Ovary (tissue), 9 donors: ENCODE data around the gene YKT6. TPM values are rescaled to one million over a fixed set of nuclear protein-coding genes. Genes with fewer than 3 reads are reported as not detected.

Source experiments
- DNase-seq, 5 donors: peaks; one replicate each; pipeline ENCODE4 v3.0.0-alpha.2; 2019 to 2020
- H3K27ac ChIP-seq, 2 donors: fragments of 200-600 bp; one replicate each; pipeline versions ENCODE4 v1.5.1 to v1.8.0; 2019 to 2022
- H3K27me3 ChIP-seq: fragments of 200-600 bp; one replicate; pipeline ENCODE4 v1.8.0; 2022
- H3K36me3 ChIP-seq: fragments of 200-600 bp; sonication (generic); one replicate; pipeline ENCODE4 v1.5.1; 2019
- H3K4me1 ChIP-seq: one replicate; pipeline ENCODE4 v1.8.1; 2013; ENCODE audit warnings: mild to moderate bottlenecking, moderate library complexity; ENCODE audit not compliant: insufficient read depth
- H3K4me3 ChIP-seq: fragments of 200-600 bp; sonication (generic); one replicate; pipeline ENCODE4 v1.5.1; 2017
- H3K9me3 ChIP-seq, 2 donors: fragments of 200-600 bp in 1 of 2; sonication (generic) in 1 of 2; one replicate each; pipeline versions ENCODE4 v1.5.1 to v1.8.1; 2013 to 2019; ENCODE audit warnings: mild to moderate bottlenecking in 1 of 2, moderate library complexity in 1 of 2
- CTCF ChIP-seq, 3 donors: fragments of 450-650 bp in 2 of 3; fragments of 200-600 bp in 1 of 3; IDR thresholded peaks; one replicate each; pipeline versions ENCODE4 v1.5.1 to v1.8.0; 2016 to 2022; ENCODE audit warnings: antibody characterized with exemption in 3 of 3, mild to moderate bottlenecking in 1 of 3
- EP300 ChIP-seq: sonication (generic); formaldehyde crosslinking; IDR thresholded peaks from one replicate; pipeline ENCODE4 v1.6.1; 2017; ENCODE audit warnings: antibody characterized with exemption
- POLR2A ChIP-seq: fragments of 450-650 bp; IDR thresholded peaks from one replicate; pipeline ENCODE4 v1.6.1; 2017; ENCODE audit warnings: antibody characterized with exemption, mild to moderate bottlenecking, moderate library complexity
- WGBS, 3 donors: extraction: QIAGEN DNeasy Blood & Tissue Kit in 1 of 3; methylation state at CpG; one replicate each; pipeline versions ENCODE4 v1.1.5 to v1.1.7; 2013 to 2017; 5-methylcytosine and 5-hydroxymethylcytosine counted together
- intact Hi-C, 4 donors: fragments of 100-400 bp; cut with DNase I; formaldehyde crosslinking; loops; one replicate each; pipeline versions ENCODE4 v1.11.0 to v1.15.1; 2022 to 2023
- polyA plus RNA-seq, 2 donors: library from polyadenylated mRNA; stranded (reverse); fragments of 200-250 nt in 1 of 2; fragments of 350-450 nt in 1 of 2; fragmentation: Illumina TruSeq in 1 of 2; extraction: RNeasy Lipid Tissue Mini Kit (QIAGEN cat#74804) in 1 of 2; gene quantifications; one replicate each; pipeline ENCODE4 v1.2.3, GENCODE V29; 2013 to 2014
- total RNA-seq, 7 donors: library from RNA; depleted of rRNA in 2 of 7; stranded (reverse); fragments of >200 nt in 2 of 7; fragmentation: NEBNext Ultra II Directional in 3 of 7; extraction: Animal tissue kit (Norgen Biotek cat#: 25700) in 3 of 7; gene quantifications; one replicate each; pipeline versions ENCODE4 v1.1.0 to v1.2.4, GENCODE V29; 2016 to 2023
- donor health status: DM: no; HTN: no; CAD: no; lungs with moderate emphysema.
- donor health status: DM: no; HTN: no; CAD: no.
- donor health status: Bipolar disorder and iron deficiency.
- donor health status: DM: yes; HTN: yes; CAD: no.
- donor health status: DM: no; HTN: no; CAD: no.
- donor health status: DM: yes; HTN: yes; CAD: no.

The YKT6 gene
- total and polyA plus RNA-seq, 9 donors = 22.2 to 68.0 (median 40.5) TPM

- intact Hi-C loops = no loop called here
Measured at GRCh38 chr7:44256459-44256858, 55.7 kb downstream of the YKT6 start.

DNA sequence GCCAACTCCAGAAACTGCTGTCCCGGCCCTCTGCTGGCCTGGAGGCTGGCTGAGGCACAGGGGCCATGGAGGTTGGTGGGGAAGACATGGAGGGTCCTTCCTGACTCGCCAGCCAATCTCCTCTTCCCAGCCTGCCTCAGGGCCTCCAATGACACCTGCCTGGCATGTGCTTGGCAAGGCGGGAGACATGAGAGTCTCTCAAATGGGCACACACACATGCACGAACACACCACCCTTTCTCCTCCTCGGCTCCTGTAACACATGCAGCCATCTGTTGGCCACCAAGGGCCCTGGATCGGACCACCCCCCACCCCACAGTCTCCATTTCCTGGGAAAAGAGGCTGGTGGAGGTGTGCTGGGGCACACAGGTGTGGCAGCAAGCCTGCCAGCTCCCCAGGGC, 56.4 kb downstream of the YKT6 start:
- no peaks in the 10 kb centered on the region for H3K27me3 ChIP-seq
- H3K4me1 ChIP-seq = no peaks in the 10 kb centered on the region
- no peaks in the 10 kb centered on the region for H3K9me3 ChIP-seq
- TF ChIP-seq POLR2A (no peak), CTCF (IDR thresholded peaks at IDR 0.05) (no peak), EP300 (no peak)
- no peak for DNase-seq
- no peak overlapping the region for H3K4me3 ChIP-seq
- no peaks in the 10 kb centered on the region for H3K36me3 ChIP-seq
- H3K27ac ChIP-seq = peak overlapping the region in 1 of 2 donors; percentile 38
- 91 to 97% (median 97%) methylated on average over 6 of the region's 6 CpGs for WGBS, 3 donors
- intact Hi-C loops = no loop called here

More at GRCh38 chr7:44256459-44256858, 55.7 kb downstream of the YKT6 start:
- Histone ChIP-seq H3K27ac (no peak overlapping the region), H3K4me3 (no peak overlapping the region), H3K9me3 (no peaks in the 10 kb centered on the region), H3K4me1 (no peaks in the 10 kb centered on the region), H3K36me3 (no peaks in the 10 kb centered on the region), H3K27me3 (no peaks in the 10 kb centered on the region)
- TF ChIP-seq POLR2A (no peak), CTCF (IDR thresholded peaks at IDR 0.05) (no peak), EP300 (no peak)
- no peak for DNase-seq
- 63 to 88% (median 72%) methylated on average over 4 to 5 of the region's 5 CpGs for WGBS, 3 donors

DNA sequence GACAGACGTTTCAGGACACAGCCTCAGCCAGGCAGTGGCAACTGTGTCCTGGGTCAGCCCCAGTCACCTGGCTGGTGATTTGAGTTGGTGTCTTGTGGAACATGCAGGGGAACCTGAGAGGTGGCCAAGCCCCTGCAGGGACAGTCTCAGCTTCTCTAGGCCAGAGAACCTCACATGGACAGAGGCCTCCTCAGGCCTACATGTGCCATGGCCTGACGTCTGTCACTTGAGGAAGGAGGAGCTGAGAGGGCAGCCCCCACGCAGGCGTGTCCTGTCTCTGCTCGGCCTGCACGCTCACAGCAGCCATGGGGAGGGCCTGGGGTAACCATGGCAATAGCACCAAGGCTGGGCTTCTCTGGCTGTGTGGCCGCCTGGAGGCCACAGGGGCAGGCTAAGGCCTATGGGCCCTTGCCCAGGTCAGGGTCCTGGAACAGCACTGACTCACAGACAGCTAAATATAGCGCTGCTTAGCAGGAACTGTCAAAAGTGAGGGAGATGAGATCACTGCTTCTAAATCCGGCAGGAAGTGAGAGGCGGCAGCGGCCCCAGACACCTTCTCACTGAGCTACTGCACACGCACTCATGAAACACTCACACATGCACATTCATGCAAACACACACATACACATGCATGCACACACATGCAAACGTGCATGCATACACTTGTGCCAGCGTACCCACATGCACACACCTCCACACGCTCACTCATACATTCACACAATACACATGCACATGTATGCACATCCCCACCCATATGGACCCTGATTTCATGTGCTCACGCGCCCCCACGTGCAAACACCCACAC, 57.0 kb downstream of the YKT6 start:
- no peak for TF ChIP-seq CTCF (IDR thresholded peaks at IDR 0.05)
- no peak for TF ChIP-seq EP300
- no peak for TF ChIP-seq POLR2A
- 32 to 37% (median 34%) methylated on average over 18 of the region's 18 CpGs for WGBS, 3 donors
- Histone ChIP-seq H3K27ac (peak overlapping the region in 1 of 2 donors; percentile 38), H3K9me3 (no peaks in the 10 kb centered on the region), H3K36me3 (no peaks in the 10 kb centered on the region), H3K4me3 (no peak overlapping the region), H3K27me3 (no peaks in the 10 kb centered on the region), H3K4me1 (no peaks in the 10 kb centered on the region)
- intact Hi-C loops = no loop called here
- DNase-seq = peak in 4 of 5 donors; percentile 20 to 42 (median 40)

- intact Hi-C loops = no loop called here
- Histone ChIP-seq H3K9me3 (no peaks in the 10 kb centered on the region), H3K4me3 (no peak overlapping the region), H3K4me1 (no peaks in the 10 kb centered on the region), H3K27ac (no peak overlapping the region), H3K36me3 (no peaks in the 10 kb centered on the region), H3K27me3 (no peaks in the 10 kb centered on the region)
- TF ChIP-seq POLR2A (no peak), CTCF (IDR thresholded peaks at IDR 0.05) (no peak), EP300 (no peak)
- WGBS, 3 donors = 80 to 85% (median 82%) methylated on average over 4 of the region's 4 CpGs
- no peak for DNase-seq
Measured at GRCh38 chr7:44258423-44258760, 57.6 kb downstream of the YKT6 start.
